Kidney glomerular epithelial cell (primary cell): ENCODE data around the gene LMX1B.
"Not testable (repeated sequence)": the region's sequence is repeated elsewhere in the genome, so short reads cannot be mapped to it uniquely, and the experiment has no call there.

Experiments
- DNase-seq: peaks from one replicate; lab custom pipeline; 2025; lab: John Stamatoyannopoulos, UW

The LMX1B gene

DNA sequence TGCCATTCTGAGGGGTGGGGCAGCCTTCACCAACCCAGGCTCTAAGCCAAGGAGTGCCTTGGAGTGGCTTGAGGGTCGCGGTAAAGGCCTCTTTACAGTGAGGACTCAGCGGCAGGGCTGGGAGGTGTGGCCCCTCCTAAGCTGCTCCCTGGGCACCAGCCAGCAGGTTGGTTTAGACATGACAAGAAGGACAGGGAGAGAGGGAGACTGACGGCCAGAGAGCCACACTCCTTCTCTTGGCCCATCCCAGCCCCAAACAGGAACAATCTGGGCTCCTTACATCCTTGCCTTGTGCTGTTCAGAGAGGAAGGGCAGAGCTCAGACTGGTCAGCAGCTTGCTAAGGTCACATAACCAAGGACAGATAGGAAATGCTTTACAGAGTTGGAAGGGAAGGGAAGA is 94.5 kb downstream of the LMX1B start:
- no peak for DNase-seq

DNA sequence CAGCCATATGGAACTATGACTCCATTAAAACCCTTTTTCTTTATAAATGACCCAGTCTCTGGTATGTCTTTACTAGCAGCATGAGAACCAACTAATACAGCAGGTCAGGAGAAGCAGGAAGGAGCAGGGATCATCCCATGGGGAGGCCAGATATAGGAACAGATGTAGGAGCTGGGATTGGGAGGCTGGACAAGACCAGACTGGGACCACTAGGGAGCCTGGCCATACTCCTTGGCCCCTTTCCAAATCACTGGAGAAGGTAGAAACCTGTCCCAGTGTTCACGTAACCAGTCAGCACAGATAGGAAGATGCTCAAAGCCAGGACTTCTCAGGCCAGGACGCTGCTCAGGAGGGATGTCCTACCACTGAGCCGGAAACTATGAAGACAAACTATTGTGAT is 95.5 kb downstream of the LMX1B start:
- DNase-seq: no peak

DNA sequence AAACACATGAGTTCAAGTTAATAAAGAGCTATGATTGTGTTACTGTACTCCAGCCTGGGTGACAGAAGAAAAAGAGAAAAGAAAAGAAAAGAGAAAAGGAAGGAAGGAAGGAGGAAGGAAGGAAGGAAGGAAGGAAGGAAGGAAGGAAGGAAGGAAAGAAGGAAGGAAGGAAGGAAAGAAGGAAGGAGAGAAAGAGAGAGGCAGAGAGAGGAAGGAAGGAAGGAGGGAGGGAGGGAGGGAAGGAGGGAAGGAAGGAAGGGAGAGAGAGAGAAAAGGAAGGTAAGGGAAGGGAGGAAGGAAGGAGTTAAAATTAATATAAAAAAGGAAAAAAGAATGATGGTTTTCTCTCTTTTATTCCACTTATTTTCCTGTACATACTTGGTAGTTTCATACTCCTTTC is 101.7 kb downstream of the LMX1B start:
- no peak for DNase-seq

DNA sequence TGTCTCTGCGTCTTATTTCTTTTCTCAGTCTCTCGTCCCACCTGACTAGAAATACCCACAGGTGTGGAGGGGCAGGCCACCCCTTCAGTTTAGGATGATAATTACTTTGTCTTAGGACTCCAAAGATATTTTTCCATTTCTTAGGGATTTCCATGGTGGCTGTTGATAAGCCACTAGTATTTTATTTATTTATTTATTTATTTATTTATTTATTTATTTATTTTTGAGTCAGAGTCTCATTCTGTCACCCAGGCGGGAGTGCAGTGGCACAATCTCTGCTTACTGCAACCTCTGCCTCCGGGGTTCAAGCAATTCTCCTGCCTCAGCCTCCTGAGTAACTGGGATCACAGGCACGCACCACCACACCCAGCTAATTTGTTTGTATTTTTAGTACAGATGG is 103.7 kb downstream of the LMX1B start:
- not testable (repeated sequence) for DNase-seq

DNA sequence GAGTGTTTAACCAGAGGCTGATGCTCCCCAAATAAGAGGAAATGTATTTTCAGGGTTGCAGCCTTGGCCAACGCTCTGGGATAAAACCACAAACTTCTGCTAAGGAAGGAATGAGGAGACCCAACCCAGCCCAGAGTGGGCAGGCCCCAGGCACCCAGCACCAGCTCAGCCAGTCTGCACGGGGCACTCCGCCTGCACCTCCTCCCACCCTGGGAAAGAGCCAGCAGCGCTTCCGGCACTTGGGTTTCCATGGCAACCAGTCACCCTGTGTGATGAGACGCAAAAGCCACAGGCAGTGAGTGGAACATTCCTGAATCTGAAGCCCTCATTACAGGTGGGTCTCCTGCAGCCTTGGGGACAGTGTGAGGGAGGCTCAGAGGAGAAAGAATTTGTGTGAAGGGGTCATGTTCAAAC is 105.9 kb downstream of the LMX1B start:
- DNase-seq: peak; percentile 42

DNA sequence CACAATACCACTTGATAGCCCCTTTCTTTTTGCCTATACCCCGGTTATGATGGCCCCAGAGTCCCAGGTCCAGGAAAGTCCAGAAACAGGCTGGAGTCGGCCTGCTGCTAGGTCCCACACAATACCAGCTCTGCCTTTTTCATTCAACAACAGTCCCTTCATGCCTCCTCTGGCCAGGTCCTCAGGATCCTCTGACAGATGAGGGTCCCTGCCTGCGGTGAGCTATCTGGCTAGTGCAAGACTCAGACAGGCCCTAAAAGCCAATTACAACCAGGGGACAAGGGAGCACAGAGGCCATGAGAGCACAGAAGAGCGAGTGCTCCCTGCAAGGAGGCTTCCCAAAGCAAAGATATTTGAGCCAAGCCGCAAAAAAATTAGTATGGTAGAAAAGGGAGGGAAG is 106.3 kb downstream of the LMX1B start:
- DNase-seq: no peak

DNA sequence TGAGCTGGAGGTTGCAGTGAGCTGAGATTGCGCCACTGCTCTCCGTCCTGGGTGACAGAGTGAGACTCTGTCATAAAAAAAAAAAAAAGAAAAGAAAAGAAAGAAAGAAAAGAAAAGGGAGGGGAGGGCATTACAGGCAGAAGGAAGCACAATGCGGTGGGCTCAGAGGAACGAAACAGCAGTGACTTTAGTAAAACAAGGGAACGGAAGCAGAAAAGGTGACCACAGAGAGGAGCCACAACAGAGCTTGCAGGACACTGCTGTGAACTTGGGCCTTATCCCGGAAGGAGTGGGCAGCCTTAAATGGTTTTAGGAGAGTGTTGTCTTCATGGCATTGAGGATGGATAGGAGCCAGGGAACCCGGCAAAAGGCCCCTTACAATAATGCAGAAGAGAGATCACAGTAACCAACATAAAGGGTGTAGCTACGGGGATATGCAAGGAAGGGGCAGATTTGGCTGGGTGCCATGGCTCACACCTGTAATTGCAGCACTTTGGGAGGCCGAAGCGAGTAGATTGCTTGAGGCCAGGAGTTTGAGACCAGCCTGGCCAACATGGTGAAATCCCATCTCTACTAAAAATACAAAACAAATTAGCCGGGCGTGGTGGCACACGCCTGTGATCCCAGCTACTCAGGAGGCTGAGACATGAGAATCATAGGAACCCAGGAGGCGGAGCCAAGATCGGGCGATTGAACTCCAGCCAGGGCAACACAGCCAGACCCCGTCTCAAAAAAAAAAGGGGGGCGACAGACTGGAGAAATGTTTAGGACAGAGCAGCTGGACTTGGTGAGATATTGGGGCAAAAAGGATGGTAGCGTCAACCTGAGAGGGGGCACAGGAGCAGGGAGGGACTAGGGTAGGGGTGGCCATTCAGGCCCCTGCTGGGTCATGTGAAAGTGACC is 107.2 kb downstream of the LMX1B start:
- DNase-seq: no peak

DNA sequence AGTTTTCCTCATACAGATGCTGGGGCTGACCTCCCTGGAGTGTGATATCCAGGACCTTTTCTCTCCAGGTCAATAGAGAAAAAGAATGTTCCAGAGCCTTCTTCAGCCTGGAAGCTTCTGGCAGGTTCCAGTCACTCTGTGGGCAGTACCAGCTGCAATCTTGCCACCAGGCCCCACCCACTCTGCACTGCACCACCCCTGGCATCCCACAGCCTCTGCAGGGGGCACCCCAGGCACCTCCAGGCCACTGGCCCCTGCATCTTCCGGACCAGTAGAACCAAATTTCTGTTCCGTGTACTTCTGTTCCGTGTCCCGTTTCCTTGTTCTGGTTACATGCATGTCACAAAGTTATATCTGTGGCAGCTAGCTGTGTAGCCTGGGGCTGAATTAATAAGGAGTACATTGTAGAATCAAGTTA is 107.8 kb downstream of the LMX1B start:
- DNase-seq: no peak

DNA sequence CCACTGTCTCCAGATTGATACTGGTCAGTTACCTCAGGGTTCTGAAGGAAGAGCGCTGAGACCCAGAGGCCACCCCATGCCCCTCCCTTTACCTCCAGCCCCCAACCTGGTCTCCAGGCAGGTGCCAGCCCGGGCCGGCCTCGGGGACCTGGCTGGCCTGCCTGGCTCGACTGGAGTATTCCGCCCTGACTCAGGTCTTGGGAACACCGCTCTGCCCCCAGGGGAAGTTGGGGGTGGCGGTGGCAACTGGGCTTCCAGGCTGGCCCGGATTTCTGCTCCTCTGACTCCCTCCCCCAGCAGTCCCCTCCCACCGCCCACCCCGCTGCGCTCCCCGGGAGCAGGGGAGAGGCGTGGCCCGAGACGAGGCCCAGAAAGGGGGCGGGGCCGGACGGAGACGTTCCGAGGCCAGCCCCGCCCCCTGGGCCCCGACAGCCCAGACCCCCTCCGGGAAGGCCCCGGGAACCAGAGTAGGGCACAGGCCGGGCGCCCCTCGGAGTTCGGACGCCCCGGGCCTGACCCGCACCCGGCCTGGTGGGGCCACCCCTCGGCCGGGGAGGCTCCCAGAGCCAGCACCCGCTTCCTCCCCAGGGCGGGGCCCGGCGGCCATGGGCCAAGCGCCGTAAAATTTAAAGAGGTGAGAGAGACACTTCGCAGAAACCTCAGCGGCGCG is 108.7 kb downstream of the LMX1B start:
- DNase-seq: peak; percentile 73

DNA sequence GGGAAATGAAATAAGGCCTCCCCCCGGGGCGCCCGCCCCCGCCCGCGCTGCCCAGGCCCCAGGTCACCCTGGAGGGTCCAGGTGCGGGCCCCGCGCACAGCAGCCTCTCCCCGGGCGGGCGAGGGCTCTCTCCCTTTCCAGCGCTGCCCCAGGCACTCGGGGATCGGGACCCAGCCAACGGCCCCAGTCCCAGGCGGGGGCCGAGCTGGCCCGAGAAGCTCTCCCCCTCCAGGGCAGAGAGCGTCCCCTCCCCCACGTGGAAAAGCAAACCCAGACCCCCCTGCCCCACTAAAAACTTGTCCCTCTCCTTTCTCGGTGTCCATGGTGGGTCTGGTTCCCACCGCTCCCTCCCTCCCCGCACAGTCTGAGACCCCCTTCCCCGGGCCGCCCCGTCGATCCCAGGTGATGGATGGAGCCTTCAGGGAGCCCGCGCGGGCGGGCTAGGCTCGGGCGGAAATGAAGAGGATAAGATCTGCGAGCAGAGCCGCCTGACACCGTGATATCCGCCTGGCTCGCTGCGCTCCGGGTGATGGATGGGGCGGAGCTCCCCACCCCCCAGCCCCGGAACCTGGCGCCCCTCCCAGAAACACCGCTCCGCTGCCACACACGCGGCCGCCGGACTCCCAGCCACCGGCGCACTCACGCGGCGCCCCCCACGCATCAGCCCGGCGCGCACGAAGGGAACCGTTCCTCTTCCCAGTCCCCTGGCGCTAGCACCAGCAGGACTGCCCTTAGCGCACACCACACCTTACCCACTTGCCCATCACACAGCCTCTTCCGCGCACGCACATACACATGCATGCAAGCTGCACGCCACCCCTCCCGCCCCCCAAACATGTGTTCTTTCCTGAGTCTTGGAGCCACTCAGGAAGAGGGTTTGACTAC is 109.4 kb downstream of the LMX1B start:
- no peak for DNase-seq

DNA sequence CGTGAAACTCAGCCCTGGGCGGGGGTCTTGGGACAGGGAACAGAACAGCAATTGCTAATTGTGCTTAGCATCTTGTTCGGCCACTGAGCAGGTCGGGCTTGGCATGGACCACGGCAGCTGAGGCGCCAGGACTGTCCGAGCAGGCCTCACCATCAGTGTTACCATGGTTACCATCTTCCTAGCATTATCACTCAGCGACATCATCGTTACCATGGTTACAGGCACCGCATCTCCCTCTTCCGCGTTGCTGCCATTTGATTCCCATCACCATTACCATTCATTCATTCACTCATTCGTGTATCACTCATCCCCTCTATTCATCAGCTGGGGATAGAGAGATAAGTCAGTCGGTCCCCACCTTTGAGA is 110.1 kb downstream of the LMX1B start:
- DNase-seq: no peak

DNA sequence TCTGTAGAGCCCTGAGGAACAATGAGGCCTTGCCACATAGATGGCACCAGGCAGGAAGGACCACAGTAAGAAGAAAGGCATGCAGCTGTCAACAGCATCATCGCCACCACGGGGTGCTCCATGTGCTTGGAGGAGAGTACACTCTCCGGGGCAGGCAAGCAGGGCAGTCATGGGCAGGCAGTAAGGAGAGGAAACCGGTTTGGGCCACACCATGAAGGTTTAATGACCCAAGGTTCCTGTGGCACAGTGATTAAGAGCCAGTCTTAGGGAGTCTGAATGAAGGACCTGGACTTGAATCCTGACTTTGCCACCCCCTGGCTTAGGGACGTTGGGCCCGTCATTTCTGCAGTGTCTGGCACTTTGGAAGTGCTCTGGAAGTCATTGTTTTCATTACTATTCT is 110.5 kb downstream of the LMX1B start:
- no peak for DNase-seq

DNA sequence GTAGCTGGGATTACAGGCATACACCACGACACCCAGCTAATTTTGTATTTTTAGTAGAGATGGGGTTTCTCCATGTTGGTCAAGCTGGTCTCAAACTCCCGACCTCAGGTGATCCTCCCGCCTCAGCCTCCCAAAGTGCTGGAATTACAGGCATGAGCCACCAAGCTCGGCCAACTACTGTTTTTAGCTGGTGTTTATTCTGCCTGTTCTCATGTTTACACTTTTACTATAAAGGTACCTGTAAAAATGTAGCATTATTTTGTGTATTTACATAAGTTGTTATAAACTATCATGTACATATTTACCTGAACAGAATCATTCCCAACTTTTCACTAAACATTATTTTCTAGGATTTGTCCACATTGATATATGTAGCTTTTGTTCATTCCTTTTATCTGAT is 111.8 kb downstream of the LMX1B start:
- DNase-seq: not testable (repeated sequence)

DNA sequence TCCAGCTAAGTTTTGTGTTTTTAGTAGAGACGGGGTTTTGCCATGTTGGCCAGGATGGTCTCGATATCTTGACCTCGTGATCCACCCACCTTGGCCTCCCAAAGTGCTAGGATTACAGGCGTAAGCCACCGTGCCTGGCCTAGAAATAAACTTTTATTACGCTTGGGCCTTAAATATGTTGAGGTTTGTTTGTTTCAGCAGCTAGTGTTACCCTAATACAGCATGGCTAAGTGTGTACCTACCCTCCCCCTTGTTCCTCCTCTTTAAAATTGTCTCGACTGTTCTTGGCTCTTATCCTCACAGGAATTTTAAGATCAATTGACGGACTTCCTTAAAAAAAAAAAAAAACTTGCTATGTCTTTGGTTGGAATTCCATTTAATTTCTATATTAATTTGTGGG is 114.5 kb downstream of the LMX1B start:
- DNase-seq: not testable (repeated sequence)

DNA sequence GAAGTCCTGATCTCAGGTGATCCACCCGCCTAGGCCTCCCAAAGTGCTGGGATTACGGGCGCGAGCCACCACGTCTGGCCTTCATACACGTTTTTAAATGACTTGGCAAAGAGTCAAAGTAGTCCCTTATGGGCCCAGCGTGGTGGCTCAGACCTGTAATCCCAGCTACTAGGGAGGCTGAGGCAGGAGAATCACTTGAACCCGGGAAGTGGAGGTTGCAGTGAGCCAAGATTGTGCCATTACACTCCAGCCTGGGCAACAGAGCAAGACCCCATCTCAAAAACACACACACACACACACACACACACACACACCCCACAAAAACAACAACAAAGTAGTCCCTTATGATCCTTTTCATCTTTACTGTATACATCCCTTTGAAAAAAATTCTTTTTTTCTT is 116.9 kb downstream of the LMX1B start:
- DNase-seq: not testable (repeated sequence)

DNA sequence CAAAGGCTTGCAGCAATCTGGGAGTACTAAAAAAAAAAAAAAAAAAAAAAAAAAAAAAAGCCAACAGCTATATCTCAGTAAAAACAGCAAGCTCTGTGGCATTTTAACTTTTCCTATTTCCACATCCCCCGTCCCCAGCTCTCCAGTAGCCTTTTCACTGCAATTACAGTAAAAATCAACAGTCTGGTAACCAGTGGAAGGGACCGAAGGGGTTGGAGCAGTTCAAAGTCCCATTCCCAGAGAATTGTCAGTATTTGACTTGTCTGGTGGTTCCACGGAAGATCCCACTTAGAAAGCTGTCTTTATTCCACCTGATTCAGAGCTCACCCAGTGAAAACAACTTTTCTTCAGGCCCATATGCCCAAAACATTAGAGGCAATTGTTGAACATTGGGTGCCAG is 119.3 kb downstream of the LMX1B start:
- DNase-seq: no peak

DNA sequence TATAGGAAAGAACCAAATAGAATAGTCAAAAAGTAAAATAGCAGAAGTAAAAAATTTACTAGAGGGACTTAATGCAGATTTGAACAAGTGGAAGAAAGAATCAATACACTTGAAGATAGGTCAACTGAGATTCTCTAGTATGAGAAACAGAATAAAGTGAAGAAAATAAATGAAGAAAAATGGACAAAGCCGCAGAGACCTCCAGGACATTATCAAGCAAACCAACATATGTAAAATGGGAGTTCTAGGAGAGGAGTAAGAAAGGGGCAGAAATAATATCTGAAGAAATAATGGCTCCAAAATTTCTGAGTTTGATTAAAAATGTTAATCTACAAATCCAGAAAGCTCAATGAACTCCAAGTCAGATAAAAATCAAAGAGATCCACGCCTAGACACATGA is 121.1 kb downstream of the LMX1B start:
- no peak for DNase-seq

DNA sequence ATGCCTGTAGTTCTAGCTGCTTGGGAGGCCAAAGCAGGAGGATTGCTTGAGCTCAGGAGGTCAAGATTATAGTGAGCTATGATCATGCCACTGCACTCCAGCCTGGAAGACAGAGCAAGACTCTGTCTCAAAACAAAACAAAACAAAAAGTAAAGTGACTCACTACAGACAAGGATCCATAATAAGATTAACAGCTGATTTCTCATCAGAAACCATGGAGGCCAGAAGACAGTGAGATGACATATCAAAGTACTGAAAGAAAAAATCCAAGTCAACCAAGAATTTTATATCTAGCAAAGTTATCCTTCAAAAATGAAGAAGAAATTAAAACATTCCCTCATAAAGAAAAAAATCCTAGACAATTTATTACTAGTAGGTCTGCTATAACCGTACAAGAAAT is 121.8 kb downstream of the LMX1B start:
- DNase-seq: no peak

DNA sequence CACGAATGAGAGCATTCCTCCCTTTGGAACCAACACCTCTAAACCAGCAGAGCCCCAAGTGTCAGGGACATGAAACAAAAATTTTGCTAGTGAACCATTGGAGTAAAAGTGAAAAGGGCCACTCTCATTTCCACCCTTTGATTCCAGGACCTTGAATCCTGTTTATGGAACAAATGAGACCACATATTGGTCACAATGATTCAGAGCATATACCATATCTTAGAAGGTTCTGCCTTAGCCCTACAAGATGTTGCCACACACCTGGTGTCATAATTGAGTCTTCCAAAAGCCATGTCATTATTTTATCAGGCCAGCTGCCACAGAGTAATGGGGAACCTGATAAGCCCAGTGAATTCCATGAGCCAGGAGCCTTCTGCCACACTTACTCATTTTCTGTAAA is 124.8 kb downstream of the LMX1B start:
- DNase-seq: no peak

DNA sequence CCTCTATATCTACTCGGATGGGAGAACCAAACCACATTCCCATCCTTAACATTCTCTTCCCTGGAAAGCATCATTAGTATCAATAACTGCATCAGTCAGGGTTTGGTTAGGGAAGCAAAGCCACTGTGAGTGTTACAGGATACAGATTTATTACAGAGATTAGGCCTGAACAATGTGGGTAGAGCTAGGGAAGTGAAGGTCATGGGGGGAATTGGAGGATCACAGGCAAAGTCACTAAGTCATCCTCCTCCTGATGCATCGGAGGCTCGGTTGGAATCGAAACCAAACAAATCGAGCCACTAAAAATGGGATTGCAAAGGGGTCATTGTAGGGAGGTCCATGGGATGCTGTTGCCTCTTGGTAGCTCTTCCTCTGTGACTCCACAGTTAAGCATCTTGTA is 129.3 kb downstream of the LMX1B start:
- no peak for DNase-seq

DNA sequence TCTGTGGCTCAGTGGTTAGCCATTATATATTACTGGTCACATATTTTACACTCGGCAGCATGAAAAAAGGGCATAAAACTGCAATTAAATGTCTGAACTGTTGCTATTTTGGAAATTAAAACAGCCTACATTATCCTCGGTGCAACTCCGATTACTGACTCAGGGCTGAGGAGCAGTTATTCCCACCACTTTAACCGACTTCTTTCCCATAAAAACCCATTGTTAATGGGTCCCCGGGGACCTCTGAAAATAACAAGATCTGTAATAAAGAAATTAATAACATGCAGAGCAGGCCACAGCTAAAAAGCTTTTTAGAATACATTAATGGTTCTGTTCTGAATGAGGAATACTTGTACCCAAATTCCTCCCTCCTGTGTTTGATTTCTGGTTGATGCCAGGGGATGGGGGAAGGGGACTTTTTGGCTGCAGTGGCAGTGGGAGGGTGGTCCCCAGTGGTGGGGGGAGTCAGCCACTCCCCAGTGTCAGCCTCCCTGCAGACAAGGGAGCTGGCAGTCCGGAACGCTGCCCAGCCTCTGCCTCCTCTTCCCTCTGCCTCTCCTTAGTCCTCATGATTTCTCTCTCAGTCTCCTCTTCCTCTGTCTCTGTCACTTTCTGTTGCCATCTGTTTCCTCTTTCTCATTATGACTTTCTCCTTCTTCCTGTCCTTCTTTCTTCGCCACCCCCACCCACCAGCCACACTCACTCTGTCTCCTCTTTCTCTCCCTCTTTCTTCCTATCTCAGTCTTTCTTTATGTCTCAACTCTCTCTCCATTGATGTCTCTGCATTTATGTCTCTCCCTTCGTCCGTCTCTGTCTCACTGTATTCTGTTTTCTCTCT is 132.1 kb downstream of the LMX1B start:
- DNase-seq: no peak
